Neuron (in vitro differentiated cells): ENCODE results near the gene SRRD.

Source experiments
- H2AFZ ChIP-seq: one replicate; pipeline ENCODE4 v1.6.1; 2013; ENCODE audit warnings: low read depth, mild to moderate bottlenecking, inconsistent platforms, low read length, moderate library complexity
- H3K27me3 ChIP-seq: one replicate; pipeline ENCODE4 v1.6.1; 2013; ENCODE audit warnings: low read length; ENCODE audit not compliant: insufficient read depth
- H3K36me3 ChIP-seq: one replicate; pipeline ENCODE4 v1.6.1; 2013; ENCODE audit warnings: low read length; ENCODE audit not compliant: insufficient read depth
- H3K4me1 ChIP-seq: one replicate; pipeline ENCODE4 v1.6.1; 2013; ENCODE audit warnings: low read length; ENCODE audit not compliant: insufficient read depth
- H3K4me3 ChIP-seq: 2 replicates; pipeline ENCODE4 v1.5.1; 2013; ENCODE audit warnings: mild to moderate bottlenecking, low read length, moderate library complexity
- H3K9me3 ChIP-seq: one replicate; pipeline ENCODE4 v1.6.1; 2013; ENCODE audit warnings: low read length

Gene SRRD

DNA sequence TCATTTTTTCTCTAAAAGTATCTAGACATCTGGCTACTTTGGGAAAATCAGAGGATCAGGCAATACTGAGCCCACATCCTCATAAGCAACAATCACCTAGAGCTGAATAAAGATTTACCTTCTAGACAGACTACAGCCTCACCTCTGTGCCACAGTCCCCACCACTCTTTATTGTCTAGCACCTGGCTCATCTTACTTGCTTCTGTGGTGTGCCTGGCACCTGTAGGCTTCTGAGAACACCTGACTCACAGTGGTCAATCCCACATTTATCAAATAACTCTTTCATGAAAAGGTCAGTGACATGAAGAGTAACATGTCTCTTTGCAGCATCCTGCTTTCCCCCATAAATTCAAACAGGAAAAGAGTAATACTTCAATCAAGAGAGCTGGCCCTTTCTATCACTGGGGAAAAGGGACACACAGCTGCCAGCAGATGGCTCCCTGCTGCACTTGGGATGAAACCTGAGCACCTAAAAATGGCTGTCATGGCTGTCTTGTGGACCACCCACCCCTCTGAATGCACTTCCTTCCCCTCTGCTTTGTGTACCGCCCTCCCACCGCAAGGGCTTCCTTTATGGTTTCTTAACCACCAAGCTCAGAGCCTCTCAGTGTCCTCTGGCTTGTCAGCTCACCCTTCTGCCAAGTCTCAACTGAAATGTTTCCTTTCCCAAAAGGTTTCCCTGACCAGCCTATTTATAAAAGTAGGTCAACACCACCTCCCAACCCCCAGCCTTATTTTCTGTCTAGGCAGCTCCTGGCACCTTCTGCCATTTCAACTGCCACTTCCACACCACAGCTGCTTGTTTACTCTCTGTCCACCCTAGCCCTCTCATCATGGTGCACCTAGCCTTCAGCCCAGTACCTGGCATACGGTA lies 19.2 kb downstream of the SRRD start:
- Histone ChIP-seq H3K4me1 (peaks cover 6% of the 10 kb centered on the region), H3K4me3 (no peak overlapping the region), H2AFZ (no peak overlapping the region), H3K9me3 (no peaks in the 10 kb centered on the region), H3K27me3 (no peaks in the 10 kb centered on the region), H3K36me3 (peaks cover 69% of the 10 kb centered on the region)

DNA sequence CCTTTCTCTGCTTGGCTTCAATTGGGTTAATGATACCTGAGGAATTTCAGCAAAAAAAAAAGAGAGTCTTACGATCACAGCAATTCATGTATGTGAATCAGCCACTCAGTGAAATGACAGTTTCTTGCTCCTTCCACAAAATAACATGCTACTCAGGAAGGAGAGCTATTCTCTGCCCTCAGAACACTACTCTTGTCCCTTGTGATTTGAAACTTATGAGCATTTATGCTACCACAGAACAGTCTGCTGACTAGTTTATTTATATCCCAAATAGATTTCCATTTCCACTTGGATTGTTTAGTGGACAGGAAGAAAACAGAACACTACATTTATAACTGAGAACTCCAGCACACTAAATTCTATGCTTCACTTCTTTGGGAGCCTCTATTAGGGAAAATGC lies 20.1 kb downstream of the SRRD start:
- Histone ChIP-seq H3K4me1 (peaks cover 6% of the 10 kb centered on the region), H3K36me3 (peaks cover 73% of the 10 kb centered on the region), H2AFZ (no peak overlapping the region), H3K4me3 (no peak overlapping the region), H3K9me3 (no peaks in the 10 kb centered on the region), H3K27me3 (no peaks in the 10 kb centered on the region)

DNA sequence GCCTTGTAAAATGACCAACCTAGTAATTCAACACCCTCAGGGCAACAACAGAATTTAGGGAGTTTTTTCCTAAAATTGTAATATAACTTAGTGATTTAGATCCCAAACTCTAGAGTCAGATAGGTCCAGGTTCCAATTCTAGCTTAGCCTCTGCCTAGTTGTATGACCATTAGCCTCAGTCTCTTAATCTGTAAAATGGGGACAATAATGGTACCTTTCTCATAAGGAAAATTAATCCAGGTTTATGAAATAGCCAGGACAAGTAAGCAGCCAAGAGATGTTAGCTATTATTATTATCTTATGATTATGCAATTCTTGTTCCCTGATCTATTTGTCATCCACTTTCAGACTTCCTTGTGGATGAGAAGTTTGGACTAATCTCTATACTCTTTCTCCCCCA lies 24.5 kb downstream of the SRRD start:
- Histone ChIP-seq H3K4me1 (peaks cover 16% of the 10 kb centered on the region), H3K27me3 (no peaks in the 10 kb centered on the region), H3K4me3 (no peak overlapping the region), H3K9me3 (no peaks in the 10 kb centered on the region), H2AFZ (no peak overlapping the region), H3K36me3 (peaks cover 52% of the 10 kb centered on the region)

DNA sequence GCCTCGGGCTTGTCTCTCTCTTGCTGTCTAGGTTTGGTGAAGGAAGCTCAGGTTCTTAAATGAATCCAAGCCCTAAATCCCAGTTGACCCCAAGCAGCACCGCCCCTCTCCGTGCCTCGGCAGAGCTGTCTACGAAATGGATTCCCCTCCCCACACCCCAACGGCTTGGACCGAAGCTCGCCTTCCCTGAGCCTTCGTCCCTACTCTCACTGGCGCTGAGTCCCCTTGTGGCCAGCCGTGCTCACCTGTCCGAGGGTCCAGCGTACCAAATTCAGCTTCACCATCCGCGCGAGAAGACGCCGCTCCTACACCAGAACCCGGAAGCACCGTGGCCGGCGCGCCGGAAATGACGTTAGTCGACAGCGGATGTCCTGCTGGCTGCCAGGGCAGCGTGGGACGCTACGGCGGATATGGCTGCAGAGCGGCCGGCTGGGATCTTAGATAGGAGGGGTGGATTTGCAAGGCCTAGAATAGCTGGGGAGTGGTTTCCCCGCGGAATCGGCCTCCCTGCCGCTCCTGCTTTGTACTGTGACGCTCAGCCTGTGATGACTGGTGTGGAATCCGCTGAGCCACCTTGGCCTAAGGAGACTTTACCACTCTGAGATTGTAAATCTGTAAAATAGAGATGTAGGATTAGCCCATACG lies 28.6 kb downstream of the SRRD start, which contains the start of gene TFIP11:
Gene TFIP11, minus strand, starts transcription at position 325 of the 645 bp plus-strand sequence. CDS start 2,201 bp downstream, outside the sequence.
- Histone ChIP-seq H3K27me3 (no peaks in the 10 kb centered on the region), H2AFZ (peak within 1 kb of the TSS; percentile 24), H3K4me1 (peaks cover 22% of the 10 kb centered on the region), H3K4me3 (peak within 1 kb of the TSS; percentile 94), H3K36me3 (peaks cover 26% of the 10 kb centered on the region), H3K9me3 (no peaks in the 10 kb centered on the region)

DNA sequence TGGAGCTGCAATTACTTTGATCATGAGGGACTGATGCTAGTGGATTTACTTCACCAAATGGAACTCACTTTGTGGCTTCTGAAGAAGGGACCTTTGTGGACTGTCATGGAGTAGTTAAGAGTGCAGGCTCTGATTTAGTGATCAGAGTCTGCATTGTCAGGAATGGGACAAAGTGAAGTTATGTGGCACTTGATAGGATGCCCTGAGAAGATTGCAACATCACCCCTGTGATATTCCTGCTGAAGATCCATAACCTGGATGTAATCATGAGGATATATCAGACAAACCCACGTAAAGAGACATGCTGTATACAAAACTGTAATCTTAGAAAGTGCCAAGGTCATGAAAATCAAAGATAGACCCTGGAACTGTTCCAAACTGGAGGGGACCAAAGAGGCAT lies 30.2 kb downstream of the SRRD start:
- H2AFZ ChIP-seq: no peak overlapping the region
- H3K4me3 ChIP-seq: peak overlapping the region; percentile 94
- no peaks in the 10 kb centered on the region for H3K27me3 ChIP-seq
- no peaks in the 10 kb centered on the region for H3K9me3 ChIP-seq
- peaks cover 22% of the 10 kb centered on the region for H3K4me1 ChIP-seq
- H3K36me3 ChIP-seq: peaks cover 16% of the 10 kb centered on the region

DNA sequence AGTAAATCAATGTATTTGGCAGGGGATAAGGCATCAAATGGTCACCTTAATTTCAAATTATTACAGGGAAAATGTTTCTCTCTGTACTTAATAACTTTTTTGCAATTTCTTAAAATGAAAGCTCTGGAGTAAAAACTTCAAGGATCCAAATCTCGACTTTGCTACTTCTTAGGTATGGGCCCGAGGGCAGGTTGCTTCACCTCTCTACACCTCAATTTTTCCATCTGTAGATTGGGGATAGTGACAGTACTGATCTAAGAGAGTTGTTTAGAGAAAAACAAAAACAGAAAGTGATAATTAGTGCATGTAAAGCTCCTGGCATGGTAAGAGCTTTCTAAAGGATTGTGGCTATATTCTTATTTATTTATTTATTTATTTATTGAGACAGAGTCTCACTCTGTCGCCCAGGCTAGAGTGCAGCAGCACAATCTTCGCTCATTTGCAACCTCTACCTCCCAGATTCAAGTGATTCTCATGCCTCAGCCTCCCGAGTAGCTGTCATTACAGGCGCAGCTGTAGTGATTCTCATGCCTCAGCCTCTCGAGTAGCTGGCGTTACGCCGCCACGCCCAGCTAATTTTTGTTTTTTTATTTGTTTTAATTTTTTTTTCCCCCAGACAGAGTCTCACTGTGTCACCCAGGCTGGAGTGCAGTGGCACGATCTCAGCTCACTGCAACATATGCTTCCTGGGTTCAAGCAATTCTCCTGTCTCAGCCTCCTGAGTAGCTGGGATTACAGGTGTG lies 30.9 kb downstream of the SRRD start:
- Histone ChIP-seq H3K36me3 (peaks cover 8% of the 10 kb centered on the region), H2AFZ (no peak overlapping the region), H3K27me3 (no peaks in the 10 kb centered on the region), H3K9me3 (no peaks in the 10 kb centered on the region), H3K4me1 (peaks cover 22% of the 10 kb centered on the region), H3K4me3 (no peak overlapping the region)

DNA sequence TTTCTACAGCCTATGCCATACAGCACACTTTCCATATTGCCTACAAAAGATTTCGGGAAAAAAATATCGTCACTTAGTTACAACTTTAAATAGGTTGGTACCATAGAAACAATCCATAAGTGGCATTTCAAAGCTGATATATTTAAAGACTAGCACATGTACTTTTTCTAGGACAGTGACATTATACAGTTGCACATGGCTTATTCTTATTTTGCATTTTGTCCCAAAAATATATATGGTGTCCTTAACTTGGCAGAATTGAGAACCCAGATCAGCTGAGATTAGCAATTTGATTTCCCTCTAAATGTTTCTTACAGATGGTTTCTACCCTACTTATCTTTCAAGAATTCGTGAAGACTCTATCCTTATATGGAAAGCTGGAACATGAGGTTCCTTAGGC lies 32.3 kb downstream of the SRRD start:
- H3K4me3 ChIP-seq: no peak overlapping the region
- H3K36me3 ChIP-seq: no peaks in the 10 kb centered on the region
- H3K9me3 ChIP-seq: no peaks in the 10 kb centered on the region
- H2AFZ ChIP-seq: no peak overlapping the region
- no peaks in the 10 kb centered on the region for H3K27me3 ChIP-seq
- peaks cover 22% of the 10 kb centered on the region for H3K4me1 ChIP-seq

DNA sequence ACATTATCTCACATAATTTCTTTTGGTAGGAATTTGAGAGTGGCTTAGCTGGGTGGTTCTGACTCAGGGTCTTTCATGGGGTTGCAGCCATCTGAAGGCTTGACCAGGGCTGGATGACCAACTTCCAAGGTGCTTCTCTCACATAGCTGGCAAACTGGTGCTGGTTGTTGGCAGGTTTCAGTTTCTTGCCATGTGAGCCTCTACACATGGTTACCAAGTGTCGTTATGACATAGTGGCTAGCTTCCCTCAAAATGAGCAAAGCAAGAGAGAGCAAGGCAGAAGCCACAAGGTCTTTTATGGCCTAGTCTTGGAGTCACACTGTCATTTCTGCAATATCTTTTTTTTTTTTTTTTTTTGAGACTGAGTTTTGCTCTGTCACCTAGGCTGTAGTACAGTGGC lies 32.8 kb downstream of the SRRD start:
- Histone ChIP-seq H3K4me1 (peaks cover 18% of the 10 kb centered on the region), H3K4me3 (no peak overlapping the region), H2AFZ (no peak overlapping the region), H3K27me3 (no peaks in the 10 kb centered on the region), H3K9me3 (no peaks in the 10 kb centered on the region), H3K36me3 (no peaks in the 10 kb centered on the region)

DNA sequence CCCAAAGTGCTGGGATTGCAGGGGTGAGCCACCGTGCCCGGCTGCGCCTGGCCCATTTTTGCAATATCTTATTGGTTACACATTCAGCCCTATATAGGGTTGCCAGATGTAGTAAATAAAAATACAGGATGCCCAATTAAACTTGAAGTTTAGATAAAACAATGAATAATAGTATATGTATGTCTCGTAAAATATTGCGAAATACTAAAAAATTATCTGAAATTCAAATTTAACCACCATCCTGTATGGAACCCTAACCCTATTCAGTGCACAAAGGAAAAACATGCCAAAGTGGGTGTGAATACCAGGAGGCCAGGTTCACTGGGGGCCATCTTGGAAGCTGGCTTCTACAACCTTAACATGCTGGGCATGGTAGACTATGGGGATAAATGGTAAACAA lies 33.8 kb downstream of the SRRD start:
- Histone ChIP-seq H3K4me3 (no peak overlapping the region), H3K9me3 (no peaks in the 10 kb centered on the region), H3K36me3 (no peaks in the 10 kb centered on the region), H2AFZ (no peak overlapping the region), H3K27me3 (no peaks in the 10 kb centered on the region), H3K4me1 (peaks cover 15% of the 10 kb centered on the region)

DNA sequence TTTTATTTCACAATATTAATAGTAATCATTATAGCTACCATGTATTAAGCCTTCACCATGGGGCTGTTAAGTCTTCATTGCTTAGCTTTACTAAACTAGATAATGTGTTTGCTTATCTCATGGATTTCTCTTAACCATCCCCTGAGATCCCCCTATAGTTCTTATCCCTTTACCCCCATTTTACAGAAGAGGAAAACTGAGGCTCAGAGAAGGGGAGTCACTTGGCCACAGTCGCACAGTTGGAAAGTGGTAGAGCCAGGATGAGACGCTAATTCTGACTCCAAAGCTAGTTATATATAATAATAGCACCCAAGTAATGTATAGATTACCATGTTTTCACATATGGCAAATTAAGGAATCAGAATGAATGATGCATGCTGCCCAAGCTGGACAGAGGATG lies 38.3 kb downstream of the SRRD start:
- Histone ChIP-seq H2AFZ (no peak overlapping the region), H3K4me1 (no peaks in the 10 kb centered on the region), H3K27me3 (no peaks in the 10 kb centered on the region), H3K36me3 (peaks cover 13% of the 10 kb centered on the region), H3K9me3 (no peaks in the 10 kb centered on the region), H3K4me3 (no peak overlapping the region)

DNA sequence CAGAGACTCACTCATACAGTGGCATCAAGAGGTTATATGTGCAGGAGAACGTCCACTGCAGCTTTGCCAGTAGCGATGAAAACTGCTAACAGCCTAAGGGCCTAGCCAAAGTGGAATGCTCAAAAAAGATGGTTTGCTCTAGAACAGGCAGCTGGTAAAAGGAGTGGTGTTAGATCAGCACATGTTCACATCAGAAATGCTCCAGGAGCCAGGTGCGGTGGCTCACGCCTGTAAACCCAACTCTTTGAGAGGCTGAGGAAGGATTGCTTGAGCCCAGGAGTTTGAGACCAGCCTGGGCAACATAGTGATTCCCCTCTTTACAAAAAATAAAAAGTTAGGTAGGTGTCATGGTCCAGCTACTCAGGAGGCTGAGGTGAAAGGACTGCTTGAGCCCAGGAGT lies 38.9 kb downstream of the SRRD start:
- peaks cover 19% of the 10 kb centered on the region for H3K36me3 ChIP-seq

DNA sequence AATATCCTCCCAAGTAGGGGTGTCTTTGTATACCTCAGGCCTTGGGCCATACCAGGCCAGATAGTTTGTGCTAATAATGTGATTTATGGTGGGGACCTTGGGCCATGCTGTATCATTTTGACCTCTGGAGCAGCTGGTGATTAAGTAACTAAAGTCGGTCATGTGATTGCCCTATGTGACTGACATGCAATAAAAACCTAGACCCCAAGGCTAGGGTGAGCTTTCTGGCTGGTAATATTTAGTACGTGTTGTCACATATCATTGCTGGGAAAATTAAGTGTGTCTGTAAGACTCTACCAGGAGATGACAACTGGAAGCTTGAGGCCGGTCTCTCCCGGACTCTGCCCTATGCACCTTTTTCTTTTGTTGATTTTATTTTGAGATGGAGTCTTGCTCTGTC lies 41.2 kb downstream of the SRRD start:
- peaks cover 28% of the 10 kb centered on the region for H3K36me3 ChIP-seq
- no peak overlapping the region for H3K4me3 ChIP-seq
- no peaks in the 10 kb centered on the region for H3K4me1 ChIP-seq
- no peaks in the 10 kb centered on the region for H3K27me3 ChIP-seq
- no peak overlapping the region for H2AFZ ChIP-seq
- H3K9me3 ChIP-seq: no peaks in the 10 kb centered on the region

More for the DNA sequence above, 38.9 kb downstream of the SRRD start:
- no peaks in the 10 kb centered on the region for H3K27me3 ChIP-seq
- H3K9me3 ChIP-seq: no peaks in the 10 kb centered on the region
- no peak overlapping the region for H2AFZ ChIP-seq
- no peak overlapping the region for H3K4me3 ChIP-seq
- no peaks in the 10 kb centered on the region for H3K4me1 ChIP-seq

DNA sequence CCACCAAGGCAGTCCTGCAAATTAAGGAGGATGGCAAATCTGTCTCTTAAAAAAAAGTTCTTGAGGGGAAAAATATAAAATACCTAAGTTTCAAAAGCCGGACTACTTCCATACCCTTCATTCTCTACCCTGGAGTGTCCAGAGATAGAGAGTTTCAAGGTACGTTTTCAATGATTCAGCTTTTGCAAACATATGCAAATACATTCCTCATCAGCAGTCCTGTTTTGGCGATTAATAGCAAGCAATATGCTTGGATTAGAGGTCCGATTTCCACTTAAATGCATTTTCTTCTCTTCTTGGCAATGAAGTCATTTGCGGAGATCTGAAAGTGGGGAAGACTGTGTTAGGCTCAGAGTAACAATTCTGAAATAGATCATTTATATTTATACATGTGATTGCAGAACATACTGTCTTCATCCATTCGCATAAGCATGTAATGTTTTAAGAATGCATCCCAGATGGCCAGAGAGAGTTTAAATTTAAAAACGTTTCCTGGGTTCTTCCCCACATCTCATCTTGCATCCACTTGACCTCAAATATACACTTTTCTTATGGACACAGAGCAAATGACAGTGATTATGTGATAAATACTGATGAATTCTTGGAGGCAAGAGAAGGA lies 42.4 kb downstream of the SRRD start:
- Histone ChIP-seq H3K27me3 (no peaks in the 10 kb centered on the region), H3K36me3 (peaks cover 30% of the 10 kb centered on the region), H3K4me1 (no peaks in the 10 kb centered on the region), H2AFZ (no peak overlapping the region), H3K9me3 (no peaks in the 10 kb centered on the region), H3K4me3 (no peak overlapping the region)
